PC-3 (cell line): ENCODE measurements around the gene CTAG1A. TPM values are rescaled to one million over a fixed set of nuclear protein-coding genes. Genes with fewer than 3 reads are reported as not detected.

Source experiments
- ATAC-seq: fragments of 200-7000 bp; cut with Tn5 transposase; 2 replicates; pipeline ENCODE4 v1.9.1; 2020; ENCODE audit warnings: mild to moderate bottlenecking, moderate library complexity
- BruUV-seq: library from RNA; stranded (reverse); fragments of 400-500 nt; replicated peaks from 2 replicates; lab custom pipeline; 2021; lab: Mats Ljungman, UMichigan
- CTCF ChIA-PET: fragments of 300-600 bp; sonication (Branson Sonifier 250); formaldehyde crosslinking; loops from one replicate; lab custom pipeline; 2022; ENCODE audit warnings: antibody characterized with exemption; lab: Charles Lee
- POLR2A ChIA-PET: fragments of 300-600 bp; sonication (Branson Sonifier 250); formaldehyde crosslinking; loops from one replicate; lab custom pipeline; 2022; ENCODE audit warnings: antibody characterized with exemption; ENCODE audit not compliant: unreplicated experiment; lab: Charles Lee
- DNase-seq: peaks from one replicate; pipeline ENCODE4 v3.0.0-alpha.2; 2015
- H2AFZ ChIP-seq: fragments of 300-600 bp; sonication (generic); 2 replicates; pipeline ENCODE4 v1.6.0; 2016; ENCODE audit warnings: antibody characterized with exemption, low read length
- H3F3A ChIP-seq: fragments of 300-600 bp; sonication (generic); one replicate; pipeline ENCODE4 v1.6.0; 2017; ENCODE audit warnings: antibody characterized with exemption, low read length, control low read depth, mild to moderate bottlenecking; ENCODE audit not compliant: unreplicated experiment
- H3K27ac ChIP-seq: fragments of 300-600 bp; sonication (generic); 2 replicates; pipeline ENCODE4 v1.5.1; 2016; ENCODE audit warnings: mild to moderate bottlenecking, low read length
- H3K27me3 ChIP-seq: fragments of 300-600 bp; sonication (generic); 2 replicates; pipeline ENCODE4 v1.6.1; 2016; ENCODE audit warnings: low read length, mixed read lengths
- H3K36me3 ChIP-seq: fragments of 300-600 bp; sonication (generic); 2 replicates; pipeline ENCODE4 v1.6.1; 2016; ENCODE audit warnings: low read depth, mixed run types, low read length, mixed read lengths
- H3K4me1 ChIP-seq: fragments of 300-600 bp; sonication (generic); 2 replicates; pipeline ENCODE4 v1.5.1; 2016; ENCODE audit warnings: low read length; ENCODE audit not compliant: insufficient read depth
- H3K4me2 ChIP-seq: fragments of 300-600 bp; sonication (generic); 2 replicates; pipeline ENCODE4 v1.6.0; 2016; ENCODE audit warnings: low read length
- H3K4me3 ChIP-seq: fragments of 300-600 bp; sonication (generic); 2 replicates; pipeline ENCODE4 v1.5.1; 2016; ENCODE audit warnings: mild to moderate bottlenecking, low read length, mixed read lengths
- H3K79me2 ChIP-seq: fragments of 300-600 bp; sonication (generic); 2 replicates; pipeline ENCODE4 v1.6.1; 2017; ENCODE audit warnings: low read length, mixed read lengths
- H3K9ac ChIP-seq: fragments of 300-600 bp; sonication (generic); 2 replicates; pipeline ENCODE4 v1.6.0; 2016; ENCODE audit warnings: mild to moderate bottlenecking, low read length
- H3K9me2 ChIP-seq: fragments of 300-600 bp; sonication (generic); replicated peaks from 2 replicates; pipeline ENCODE4 v1.6.1; 2016; ENCODE audit warnings: mixed run types, low read length, mixed read lengths
- H3K9me3 ChIP-seq: fragments of 300-600 bp; sonication (generic); 2 replicates; pipeline ENCODE4 v1.6.1; 2016; ENCODE audit warnings: low read length, mixed read lengths
- H4K20me1 ChIP-seq: fragments of 300-600 bp; sonication (generic); 2 replicates; pipeline ENCODE4 v1.6.1; 2016; ENCODE audit warnings: low read length, mixed read lengths
- EZH2 ChIP-seq: fragments of 300-600 bp; sonication (generic); IDR thresholded peaks from one replicate; pipeline ENCODE4 v1.6.1; 2017; ENCODE audit warnings: antibody characterized with exemption, mild to moderate bottlenecking, low read length; ENCODE audit not compliant: unreplicated experiment
- EZH2phosphoT487 ChIP-seq: fragments of 300-600 bp; sonication (generic); IDR thresholded peaks from 2 replicates; pipeline ENCODE4 v1.6.1; 2018; ENCODE audit warnings: mild to moderate bottlenecking, antibody characterized with exemption, low read length, borderline replicate concordance
- intact Hi-C: fragments of 100-400 bp; cut with micrococcal nuclease; formaldehyde crosslinking; loops from 2 replicates; pipeline ENCODE4 v1.9.0; 2023
- total RNA-seq: library from RNA; depleted of rRNA; stranded (reverse); fragments of >200 nt; gene quantifications from 2 replicates; pipeline ENCODE4 v1.2.3, GENCODE V29; 2014
- TF ChIP-seq, protein P1 (sequence below): fragments of 300-600 bp; sonication (generic); conservative IDR thresholded peaks from 2 replicates; pipeline ENCODE4 v1.5.1; 2017; ENCODE audit warnings: antibody characterized with exemption, low read depth, mild to moderate bottlenecking, low read length

The CTAG1A gene
- total RNA-seq, 1 experiment from 2014 or later = not detected

DNA sequence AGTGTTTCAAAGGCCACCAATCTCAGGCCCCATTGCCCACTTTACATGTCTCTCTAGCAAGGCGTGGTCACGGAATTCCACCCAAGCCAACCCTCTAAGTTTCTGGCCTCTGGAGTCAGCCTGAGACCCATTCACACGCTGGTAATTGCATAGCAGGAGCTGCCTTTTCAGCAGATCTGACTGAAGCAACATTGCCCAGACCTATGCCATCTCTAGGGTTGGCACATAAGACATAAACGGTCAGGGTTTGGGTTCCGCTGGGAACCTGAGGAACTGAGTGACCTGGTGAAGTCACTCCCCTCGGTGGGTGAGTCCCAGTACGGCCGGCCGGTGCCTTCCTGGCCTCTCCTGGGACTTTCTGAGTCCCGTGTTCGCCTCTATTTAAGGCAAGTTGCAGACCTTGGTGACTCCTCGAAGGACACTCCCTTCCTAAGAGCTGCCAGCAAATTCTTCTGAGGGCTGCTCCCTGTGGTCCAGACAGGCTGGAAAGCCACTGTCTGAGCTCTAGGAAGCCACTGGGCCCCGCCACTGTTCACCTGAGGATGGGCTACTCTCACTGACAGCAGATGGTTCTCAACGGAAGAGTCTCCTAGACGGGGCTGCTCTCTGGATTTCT, 15.9 kb downstream of the CTAG1A start:
- POLR2A ChIA-PET = no interaction called here
- Histone ChIP-seq H3K27me3 (no peaks in the 10 kb centered on the region), H3K79me2 (no peaks in the 10 kb centered on the region), H3K4me1 (peaks cover 61% of the 10 kb centered on the region), H2AFZ (peak overlapping the region; percentile 49; the same call in 1 of the 2 replicates), H3K9me2 (no peaks in the 10 kb centered on the region), H3F3A (no peaks in the 10 kb centered on the region), H3K27ac (peak overlapping the region; percentile 90), H3K4me3 (no peak overlapping the region), H3K36me3 (no peaks in the 10 kb centered on the region), H3K9me3 (no peaks in the 10 kb centered on the region), H3K9ac (peak overlapping the region; percentile 21; the same call in 1 of the 2 replicates), H3K4me2 (peak overlapping the region; percentile 72), H4K20me1 (no peaks in the 10 kb centered on the region)
- CTCF ChIA-PET = no interaction called here
- ATAC-seq = peak; percentile 25
- peak; percentile 72 for DNase-seq
- BruUV-seq = TSS peak; percentile 51
- intact Hi-C loops = no loop called here
- no peak for TF ChIP-seq EZH2phosphoT487
- TF ChIP-seq EZH2 = no peak
- TF ChIP-seq, protein P1, sequence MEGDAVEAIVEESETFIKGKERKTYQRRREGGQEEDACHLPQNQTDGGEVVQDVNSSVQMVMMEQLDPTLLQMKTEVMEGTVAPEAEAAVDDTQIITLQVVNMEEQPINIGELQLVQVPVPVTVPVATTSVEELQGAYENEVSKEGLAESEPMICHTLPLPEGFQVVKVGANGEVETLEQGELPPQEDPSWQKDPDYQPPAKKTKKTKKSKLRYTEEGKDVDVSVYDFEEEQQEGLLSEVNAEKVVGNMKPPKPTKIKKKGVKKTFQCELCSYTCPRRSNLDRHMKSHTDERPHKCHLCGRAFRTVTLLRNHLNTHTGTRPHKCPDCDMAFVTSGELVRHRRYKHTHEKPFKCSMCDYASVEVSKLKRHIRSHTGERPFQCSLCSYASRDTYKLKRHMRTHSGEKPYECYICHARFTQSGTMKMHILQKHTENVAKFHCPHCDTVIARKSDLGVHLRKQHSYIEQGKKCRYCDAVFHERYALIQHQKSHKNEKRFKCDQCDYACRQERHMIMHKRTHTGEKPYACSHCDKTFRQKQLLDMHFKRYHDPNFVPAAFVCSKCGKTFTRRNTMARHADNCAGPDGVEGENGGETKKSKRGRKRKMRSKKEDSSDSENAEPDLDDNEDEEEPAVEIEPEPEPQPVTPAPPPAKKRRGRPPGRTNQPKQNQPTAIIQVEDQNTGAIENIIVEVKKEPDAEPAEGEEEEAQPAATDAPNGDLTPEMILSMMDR = no peak

DNA sequence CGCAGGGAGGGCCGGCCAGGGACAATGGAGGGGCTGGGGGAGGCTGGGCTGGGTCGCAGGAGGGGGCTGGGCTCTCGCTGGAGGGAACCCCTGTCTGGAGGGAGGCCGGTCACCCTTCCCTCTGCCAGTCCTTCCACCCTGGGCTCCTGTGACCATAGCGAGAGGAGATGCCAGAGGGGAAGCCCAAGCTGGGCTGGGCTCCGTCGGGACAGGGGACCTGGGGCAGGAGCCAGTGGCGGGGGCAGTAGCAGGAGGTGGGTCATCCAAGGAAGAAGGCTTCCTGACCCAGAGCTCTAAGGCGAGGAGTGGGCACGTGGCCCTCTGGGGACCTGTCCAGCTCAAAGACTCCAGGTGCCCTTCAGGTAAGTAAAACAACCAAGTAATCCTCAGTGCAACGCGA, 17.3 kb downstream of the CTAG1A start:
- intact Hi-C loops = no loop called here
- H3K9ac ChIP-seq = no peak overlapping the region
- no peaks in the 10 kb centered on the region for H3K36me3 ChIP-seq
- no peaks in the 10 kb centered on the region for H3K79me2 ChIP-seq
- ChIA-PET POLR2A (no interaction called here), CTCF (no interaction called here)
- H3K27ac ChIP-seq = no peak overlapping the region
- no peak for ATAC-seq
- H3K9me2 ChIP-seq = no peaks in the 10 kb centered on the region
- TF ChIP-seq, protein P1 = no peak
- TF ChIP-seq EZH2 = no peak
- TF ChIP-seq EZH2phosphoT487 = no peak
- no peak overlapping the region for H3K4me2 ChIP-seq
- no peak for DNase-seq
- H3K4me1 ChIP-seq = peaks cover 61% of the 10 kb centered on the region
- H2AFZ ChIP-seq = no peak overlapping the region
- no peaks in the 10 kb centered on the region for H4K20me1 ChIP-seq
- H3F3A ChIP-seq = no peaks in the 10 kb centered on the region
- BruUV-seq = no TSS peak
- no peak overlapping the region for H3K4me3 ChIP-seq
- H3K9me3 ChIP-seq = no peaks in the 10 kb centered on the region
- no peaks in the 10 kb centered on the region for H3K27me3 ChIP-seq

DNA sequence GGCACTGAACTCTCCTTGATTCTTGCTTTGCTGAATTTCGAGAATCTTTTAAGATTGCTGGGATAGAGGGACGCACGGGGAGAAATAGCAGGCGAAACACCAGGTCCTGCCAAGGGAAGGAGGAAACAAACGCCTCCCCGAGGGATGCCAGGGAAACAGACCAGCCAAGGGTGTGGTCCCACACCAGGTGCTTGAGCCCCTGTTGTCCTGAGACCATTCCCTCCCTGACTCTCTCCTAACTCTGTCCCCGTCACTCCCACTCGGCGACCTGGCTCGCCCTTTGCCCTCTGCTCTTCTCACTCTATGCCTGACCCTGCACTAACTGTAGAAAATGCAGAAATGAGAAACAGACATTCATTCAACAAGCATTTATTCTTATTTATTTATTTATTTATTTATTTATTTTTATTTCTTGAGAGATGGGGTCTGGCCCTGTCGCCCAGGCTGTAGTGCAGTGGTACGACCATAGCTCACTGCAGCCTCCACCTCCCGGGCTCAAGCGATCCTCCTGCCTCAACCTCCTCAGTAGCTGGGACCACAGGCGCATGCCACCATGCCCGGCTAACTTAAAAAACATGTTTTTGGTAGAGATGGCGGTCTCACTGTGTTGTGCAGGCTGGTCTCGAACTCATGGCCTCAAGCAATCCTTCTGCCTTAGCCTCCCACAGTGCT, 18.0 kb downstream of the CTAG1A start:
- intact Hi-C loops = no loop called here
- POLR2A ChIA-PET = no interaction called here
- ATAC-seq = no peak

More for the DNA sequence above, 18.0 kb downstream of the CTAG1A start:
- no TSS peak for BruUV-seq
- Histone ChIP-seq H3K79me2 (no peaks in the 10 kb centered on the region), H3K4me1 (peaks cover 67% of the 10 kb centered on the region), H2AFZ (no peak overlapping the region), H3K9ac (no peak overlapping the region), H3K9me3 (no peaks in the 10 kb centered on the region), H3K4me2 (peak overlapping the region; percentile 48; the same call in 1 of the 2 replicates), H3K27ac (peak overlapping the region; percentile 54), H3K36me3 (no peaks in the 10 kb centered on the region), H3K4me3 (no peak overlapping the region), H4K20me1 (no peaks in the 10 kb centered on the region), H3K9me2 (no peaks in the 10 kb centered on the region), H3K27me3 (no peaks in the 10 kb centered on the region), H3F3A (no peaks in the 10 kb centered on the region)
- CTCF ChIA-PET = no interaction called here
- no peak for TF ChIP-seq EZH2phosphoT487
- TF ChIP-seq, protein P1 = no peak
- TF ChIP-seq EZH2 = no peak
- DNase-seq = no peak
